ENCODE measurements around the gene NFYC. TPM values are rescaled to one million over a fixed set of nuclear protein-coding genes. Genes with fewer than 3 reads are reported as not detected.

The NFYC gene
- total and polyA plus RNA-seq, 7 donors, result 38.0 to 53.5 (median 41.8) TPM

- WGBS, 2 donors, result 77 to 91% methylated on average over 6 of the region's 6 CpGs
- TF ChIP-seq POLR2AphosphoS5 (IDR thresholded peaks at IDR 0.05), result peak in 1 of 4 donors; percentile 8
- no peak for TF ChIP-seq CTCF (IDR thresholded peaks at IDR 0.05)
- no peak for TF ChIP-seq POLR2A (IDR thresholded peaks at IDR 0.05)
- TF ChIP-seq EP300 (IDR thresholded peaks at IDR 0.05), result no peak
- Histone ChIP-seq H3K27ac (peak overlapping the region; percentile 63 to 80 (median 77)), H3K4me3 (no peak overlapping the region), H3K36me3 (peaks cover 6 to 95% (median 24%) of the 10 kb centered on the region in 4 donors), H3K27me3 (no peaks in the 10 kb centered on the region), H3K4me1 (peaks cover 0 to 59% (median 40%) of the 10 kb centered on the region in 4 donors), H3K9me3 (no peaks in the 10 kb centered on the region)
- no peak for DNase-seq
- intact Hi-C loops (cut with DNase I), result no loop called here
These were observed 67.3 kb downstream of the NFYC start for GRCh38 chr1:40758578-40759343.

GRCh38 chr1:40760984-40761383, 69.5 kb downstream of the NFYC start:
- intact Hi-C loops (cut with DNase I), result no loop called here
- Histone ChIP-seq H3K4me3 (no peak overlapping the region), H3K27ac (peak overlapping the region in 2 of 4 donors; percentile 37 to 41), H3K27me3 (no peaks in the 10 kb centered on the region), H3K36me3 (peaks cover 0 to 95% (median 30%) of the 10 kb centered on the region in 4 donors), H3K9me3 (no peaks in the 10 kb centered on the region), H3K4me1 (peaks cover 0 to 40% (median 29%) of the 10 kb centered on the region in 4 donors)
- TF ChIP-seq EP300 (IDR thresholded peaks at IDR 0.05) (no peak), POLR2AphosphoS5 (IDR thresholded peaks at IDR 0.05) (no peak), POLR2A (IDR thresholded peaks at IDR 0.05) (no peak), CTCF (IDR thresholded peaks at IDR 0.05) (no peak)
- 85 to 87% methylated on average over 4 of the region's 4 CpGs for WGBS, 2 donors
- no peak for DNase-seq

- intact Hi-C loops (cut with DNase I), result no loop called here
- 85 to 86% methylated on average over 7 of the region's 7 CpGs for WGBS, 2 donors
- Histone ChIP-seq H3K9me3 (no peaks in the 10 kb centered on the region), H3K4me1 (peaks cover 0 to 37% (median 24%) of the 10 kb centered on the region in 4 donors), H3K27ac (peak overlapping the region in 2 of 4 donors; percentile 9 to 41), H3K4me3 (no peak overlapping the region), H3K27me3 (no peaks in the 10 kb centered on the region), H3K36me3 (peaks cover 12 to 95% (median 41%) of the 10 kb centered on the region in 4 donors)
- TF ChIP-seq POLR2AphosphoS5 (IDR thresholded peaks at IDR 0.05) (no peak), POLR2A (IDR thresholded peaks at IDR 0.05) (no peak), CTCF (IDR thresholded peaks at IDR 0.05) (no peak), EP300 (IDR thresholded peaks at IDR 0.05) (no peak)
- no peak for DNase-seq
These were observed 70.8 kb downstream of the NFYC start for GRCh38 chr1:40762144-40762923.

- no peak for DNase-seq
- intact Hi-C loops (cut with DNase I), result no loop called here
- H3K36me3 ChIP-seq, result peaks cover 12 to 95% (median 48%) of the 10 kb centered on the region in 4 donors
- no peaks in the 10 kb centered on the region for H3K9me3 ChIP-seq
- no peak for TF ChIP-seq CTCF (IDR thresholded peaks at IDR 0.05)
- TF ChIP-seq EP300 (IDR thresholded peaks at IDR 0.05), result no peak
- TF ChIP-seq POLR2AphosphoS5 (IDR thresholded peaks at IDR 0.05), result no peak
- TF ChIP-seq POLR2A (IDR thresholded peaks at IDR 0.05), result no peak
- no peak overlapping the region for H3K27ac ChIP-seq
- no peaks in the 10 kb centered on the region for H3K27me3 ChIP-seq
- H3K4me3 ChIP-seq, result no peak overlapping the region
- WGBS, 2 donors, result 69 to 84% methylated on average over 9 of the region's 9 CpGs
- H3K4me1 ChIP-seq, result peaks cover 0 to 20% (median 8%) of the 10 kb centered on the region in 4 donors
These were observed 72.4 kb downstream of the NFYC start for GRCh38 chr1:40763742-40764532.

All from sigmoid colon (tissue), 7 donors.